Activated naive CD8-positive, alpha-beta T cell treated with anti-CD3 and anti-CD28 coated beads, Interleukin-2, amount 50 U/mL, for 24 hours (primary cell): ENCODE measurements around the gene MOB3A.

Source experiments
- ATAC-seq: fragments of 150-1000 bp; cut with Tn5 transposase; one replicate; pipeline ENCODE4 v1.10.0; 2021
- DNase-seq: peaks from one replicate; pipeline ENCODE4 v3.0.0; 2021
- H3K27ac Mint-ChIP-seq: one replicate; pipeline ENCODE4 v1.8.0; 2021; ENCODE audit warnings: mild to moderate bottlenecking, mixed read lengths
- H3K27me3 Mint-ChIP-seq: one replicate; pipeline ENCODE4 v1.8.0; 2021; ENCODE audit warnings: mixed read lengths
- H3K36me3 Mint-ChIP-seq: one replicate; pipeline ENCODE4 v1.8.0; 2021; ENCODE audit warnings: low read depth, mixed read lengths
- H3K4me1 Mint-ChIP-seq: one replicate; pipeline ENCODE4 v1.8.0; 2021; ENCODE audit warnings: mixed read lengths
- H3K4me3 Mint-ChIP-seq: one replicate; pipeline ENCODE4 v1.8.0; 2021; ENCODE audit warnings: mild to moderate bottlenecking, moderate library complexity, mixed read lengths
- H3K9me3 Mint-ChIP-seq: one replicate; pipeline ENCODE4 v1.8.0; 2021; ENCODE audit warnings: mixed read lengths

The MOB3A gene

GRCh38 chr19:2047076-2047448, 49.1 kb downstream of the MOB3A start:
- no peak for ATAC-seq
- Mint-ChIP-seq H3K4me3 (no peak overlapping the region), H3K9me3 (no peaks in the 10 kb centered on the region), H3K27ac (peak overlapping the region; percentile 39), H3K27me3 (no peaks in the 10 kb centered on the region), H3K36me3 (no peaks in the 10 kb centered on the region), H3K4me1 (peaks cover 49% of the 10 kb centered on the region)
- DNase-seq: no peak

GRCh38 chr19:2046046-2046907, 49.8 kb downstream of the MOB3A start:
- Mint-ChIP-seq H3K27ac (no peak overlapping the region), H3K4me3 (no peak overlapping the region), H3K9me3 (no peaks in the 10 kb centered on the region), H3K36me3 (no peaks in the 10 kb centered on the region), H3K4me1 (peaks cover 45% of the 10 kb centered on the region), H3K27me3 (no peaks in the 10 kb centered on the region)
- ATAC-seq (no peak), DNase-seq (no peak)

GRCh38 chr19:2045501-2046045, 50.6 kb downstream of the MOB3A start:
- ATAC-seq: no peak
- no peak overlapping the region for H3K27ac Mint-ChIP-seq
- no peak overlapping the region for H3K4me3 Mint-ChIP-seq
- DNase-seq: no peak
- H3K4me1 Mint-ChIP-seq: peaks cover 49% of the 10 kb centered on the region
- no peaks in the 10 kb centered on the region for H3K9me3 Mint-ChIP-seq
- H3K27me3 Mint-ChIP-seq: no peaks in the 10 kb centered on the region
- H3K36me3 Mint-ChIP-seq: peaks cover 3% of the 10 kb centered on the region

- no peak overlapping the region for H3K27ac Mint-ChIP-seq
- peaks cover 3% of the 10 kb centered on the region for H3K36me3 Mint-ChIP-seq
- H3K9me3 Mint-ChIP-seq: no peaks in the 10 kb centered on the region
- DNase-seq: no peak
- no peak for ATAC-seq
- peaks cover 47% of the 10 kb centered on the region for H3K4me1 Mint-ChIP-seq
- H3K4me3 Mint-ChIP-seq: no peak overlapping the region
- no peaks in the 10 kb centered on the region for H3K27me3 Mint-ChIP-seq
Observed at GRCh38 chr19:2044709-2045500, 51.2 kb downstream of the MOB3A start.

- ATAC-seq (no peak), DNase-seq (no peak)
- no peaks in the 10 kb centered on the region for H3K27me3 Mint-ChIP-seq
- no peak overlapping the region for H3K4me3 Mint-ChIP-seq
- H3K9me3 Mint-ChIP-seq: no peaks in the 10 kb centered on the region
- H3K4me1 Mint-ChIP-seq: peaks cover 41% of the 10 kb centered on the region
- no peak overlapping the region for H3K27ac Mint-ChIP-seq
- peaks cover 3% of the 10 kb centered on the region for H3K36me3 Mint-ChIP-seq
Observed at GRCh38 chr19:2043961-2044708, 52.0 kb downstream of the MOB3A start.

- no peak for DNase-seq
- peak overlapping the region; percentile 62 for H3K4me3 Mint-ChIP-seq
- H3K36me3 Mint-ChIP-seq: peaks cover 3% of the 10 kb centered on the region
- no peaks in the 10 kb centered on the region for H3K9me3 Mint-ChIP-seq
- ATAC-seq: no peak
- H3K4me1 Mint-ChIP-seq: peaks cover 34% of the 10 kb centered on the region
- no peaks in the 10 kb centered on the region for H3K27me3 Mint-ChIP-seq
- H3K27ac Mint-ChIP-seq: peak overlapping the region; percentile 64
Observed at GRCh38 chr19:2043251-2043641, 52.9 kb downstream of the MOB3A start.

GRCh38 chr19:2042485-2043250, 53.5 kb downstream of the MOB3A start:
- peak overlapping the region; percentile 64 for H3K27ac Mint-ChIP-seq
- no peaks in the 10 kb centered on the region for H3K9me3 Mint-ChIP-seq
- ATAC-seq (no peak), DNase-seq (no peak)
- H3K4me3 Mint-ChIP-seq: peak overlapping the region; percentile 62
- H3K36me3 Mint-ChIP-seq: peaks cover 3% of the 10 kb centered on the region
- H3K27me3 Mint-ChIP-seq: no peaks in the 10 kb centered on the region
- H3K4me1 Mint-ChIP-seq: peaks cover 29% of the 10 kb centered on the region

GRCh38 chr19:2041683-2042484, 54.2 kb downstream of the MOB3A start:
- ATAC-seq: peak; percentile 90
- H3K27me3 Mint-ChIP-seq: no peaks in the 10 kb centered on the region
- peak overlapping the region; percentile 70 for H3K4me3 Mint-ChIP-seq
- no peaks in the 10 kb centered on the region for H3K9me3 Mint-ChIP-seq
- H3K4me1 Mint-ChIP-seq: peaks cover 25% of the 10 kb centered on the region
- peak overlapping the region; percentile 84 for H3K27ac Mint-ChIP-seq
- DNase-seq: peak; percentile 100
- peaks cover 3% of the 10 kb centered on the region for H3K36me3 Mint-ChIP-seq

GRCh38 chr19:2041433-2041682, 54.8 kb downstream of the MOB3A start:
- peak overlapping the region; percentile 70 for H3K4me3 Mint-ChIP-seq
- no peaks in the 10 kb centered on the region for H3K9me3 Mint-ChIP-seq
- peaks cover 22% of the 10 kb centered on the region for H3K4me1 Mint-ChIP-seq
- H3K27me3 Mint-ChIP-seq: no peaks in the 10 kb centered on the region
- ATAC-seq (no peak), DNase-seq (no peak)
- peak overlapping the region; percentile 84 for H3K27ac Mint-ChIP-seq
- peaks cover 3% of the 10 kb centered on the region for H3K36me3 Mint-ChIP-seq

- H3K27ac Mint-ChIP-seq: peak overlapping the region; percentile 84
- H3K4me3 Mint-ChIP-seq: peak overlapping the region; percentile 70
- no peak for ATAC-seq
- DNase-seq: no peak
- peaks cover 3% of the 10 kb centered on the region for H3K36me3 Mint-ChIP-seq
- H3K27me3 Mint-ChIP-seq: no peaks in the 10 kb centered on the region
- H3K4me1 Mint-ChIP-seq: peaks cover 22% of the 10 kb centered on the region
- H3K9me3 Mint-ChIP-seq: no peaks in the 10 kb centered on the region
Observed at GRCh38 chr19:2040647-2041432, 55.3 kb downstream of the MOB3A start.

GRCh38 chr19:2039959-2040646, 56.0 kb downstream of the MOB3A start:
- Mint-ChIP-seq H3K4me3 (no peak overlapping the region), H3K27ac (no peak overlapping the region), H3K9me3 (no peaks in the 10 kb centered on the region), H3K4me1 (peaks cover 22% of the 10 kb centered on the region), H3K36me3 (peaks cover 3% of the 10 kb centered on the region), H3K27me3 (no peaks in the 10 kb centered on the region)
- no peak for ATAC-seq
- no peak for DNase-seq

- DNase-seq: no peak
- Mint-ChIP-seq H3K4me1 (peaks cover 18% of the 10 kb centered on the region), H3K27me3 (no peaks in the 10 kb centered on the region), H3K27ac (no peak overlapping the region), H3K4me3 (no peak overlapping the region), H3K36me3 (peaks cover 3% of the 10 kb centered on the region), H3K9me3 (no peaks in the 10 kb centered on the region)
- ATAC-seq: no peak
Observed at GRCh38 chr19:2039089-2039958, 56.8 kb downstream of the MOB3A start.
